ENCODE measurements around the gene CDCA7L. TPM values are rescaled to one million over a fixed set of nuclear protein-coding genes. Genes with fewer than 3 reads are reported as not detected.

CDCA7L gene
- total RNA-seq, 6 donors from 2014 or later: 30.5 to 63.6 (median 39.1) TPM

- H3K27me3 ChIP-seq: no peaks in the 10 kb centered on the region
- ATAC-seq (ENCODE audit: low FRiP score in 2 of 2) (no peak), DNase-seq (peak in 1 of 2 donors; percentile 33)
- TF ChIP-seq POLR2AphosphoS5 (IDR thresholded peaks at IDR 0.05) (no peak), CTCF (IDR thresholded peaks at IDR 0.05) (no peak), EP300 (IDR thresholded peaks at IDR 0.05) (no peak), POLR2A (IDR thresholded peaks at IDR 0.05) (no peak)
- 39 to 63% methylated on average over 8 of the region's 8 CpGs for WGBS, 2 donors
- no peak overlapping the region for H3K27ac ChIP-seq
- no peaks in the 10 kb centered on the region for H3K36me3 ChIP-seq
- H3K4me1 ChIP-seq: no peaks in the 10 kb centered on the region
- no peak overlapping the region for H3K4me3 ChIP-seq
- H3K9me3 ChIP-seq: no peaks in the 10 kb centered on the region
Measured at GRCh38 chr7:21967598-21968003, 21.9 kb upstream of the CDCA7L start.

DNA sequence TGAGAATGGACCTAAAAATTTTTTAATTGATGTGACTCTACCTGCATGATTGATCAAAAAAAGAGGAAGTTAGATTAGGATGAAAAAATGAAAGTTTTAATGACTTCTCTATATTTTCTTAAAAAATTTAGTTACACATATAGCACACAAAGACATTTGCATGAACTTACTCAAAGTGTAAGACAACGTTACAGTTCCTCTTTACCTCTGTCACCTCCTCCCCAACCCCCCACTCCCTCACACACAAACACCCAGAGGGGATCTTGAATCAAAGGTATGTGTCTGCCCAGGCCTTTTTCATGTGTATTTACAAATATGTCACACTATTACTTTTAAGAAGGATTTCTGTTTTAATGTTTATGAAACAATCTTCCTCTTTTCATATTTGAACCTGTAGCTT is 20.6 kb upstream of the CDCA7L start:
- DNase-seq: no peak
- ATAC-seq (ENCODE audit: low FRiP score in 2 of 2): no peak
- Histone ChIP-seq H3K9me3 (no peaks in the 10 kb centered on the region), H3K4me1 (no peaks in the 10 kb centered on the region), H3K27me3 (no peaks in the 10 kb centered on the region), H3K27ac (no peak overlapping the region), H3K4me3 (no peak overlapping the region), H3K36me3 (no peaks in the 10 kb centered on the region)
- no peak for TF ChIP-seq POLR2A (IDR thresholded peaks at IDR 0.05)
- no peak for TF ChIP-seq EP300 (IDR thresholded peaks at IDR 0.05)
- TF ChIP-seq CTCF (IDR thresholded peaks at IDR 0.05): no peak
- no peak for TF ChIP-seq POLR2AphosphoS5 (IDR thresholded peaks at IDR 0.05)
- 55 to 66% methylated on average over 1 of the region's 1 CpG for WGBS, 2 donors

GRCh38 chr7:21965291-21965690 is 19.6 kb upstream of the CDCA7L start:
- Histone ChIP-seq H3K36me3 (no peaks in the 10 kb centered on the region), H3K27ac (no peak overlapping the region), H3K4me1 (no peaks in the 10 kb centered on the region), H3K4me3 (no peak overlapping the region), H3K9me3 (no peaks in the 10 kb centered on the region), H3K27me3 (no peaks in the 10 kb centered on the region)
- no peak for ATAC-seq (ENCODE audit: low FRiP score in 2 of 2)
- DNase-seq: no peak
- no peak for TF ChIP-seq EP300 (IDR thresholded peaks at IDR 0.05)
- TF ChIP-seq CTCF (IDR thresholded peaks at IDR 0.05): no peak
- no peak for TF ChIP-seq POLR2AphosphoS5 (IDR thresholded peaks at IDR 0.05)
- no peak for TF ChIP-seq POLR2A (IDR thresholded peaks at IDR 0.05)
- 55 to 75% methylated on average over 1 of the region's 1 CpG for WGBS, 2 donors

- ATAC-seq (ENCODE audit: low FRiP score in 2 of 2): no peak
- no peaks in the 10 kb centered on the region for H3K4me1 ChIP-seq
- TF ChIP-seq POLR2AphosphoS5 (IDR thresholded peaks at IDR 0.05) (no peak), EP300 (IDR thresholded peaks at IDR 0.05) (no peak), POLR2A (IDR thresholded peaks at IDR 0.05) (no peak), CTCF (IDR thresholded peaks at IDR 0.05) (no peak)
- H3K27ac ChIP-seq: no peak overlapping the region
- no peak overlapping the region for H3K4me3 ChIP-seq
- H3K27me3 ChIP-seq: no peaks in the 10 kb centered on the region
- 84 to 92% methylated on average over 9 of the region's 9 CpGs for WGBS, 2 donors
- no peaks in the 10 kb centered on the region for H3K9me3 ChIP-seq
- DNase-seq: no peak
- H3K36me3 ChIP-seq: no peaks in the 10 kb centered on the region
Measured at GRCh38 chr7:21962677-21963076, 17.0 kb upstream of the CDCA7L start.

DNA sequence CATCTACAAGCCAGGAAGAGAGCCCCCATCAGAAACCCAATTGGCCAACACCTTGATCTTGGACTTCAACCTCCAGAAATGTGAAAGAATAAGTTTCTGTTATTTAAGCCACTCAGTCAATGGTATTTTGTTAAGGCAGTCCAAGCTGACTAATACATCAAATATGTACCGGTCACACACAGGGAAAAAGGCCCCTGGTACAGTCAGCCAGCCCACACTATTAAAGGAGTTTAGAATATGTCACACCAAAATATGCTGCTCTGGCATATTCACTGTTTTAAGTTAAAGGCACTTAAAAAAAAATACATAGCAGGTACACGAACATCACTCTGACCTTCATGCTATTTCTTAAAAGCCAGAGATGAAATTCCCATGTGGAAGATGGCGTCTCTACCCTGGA is 15.2 kb upstream of the CDCA7L start:
- no peaks in the 10 kb centered on the region for H3K27me3 ChIP-seq
- H3K4me1 ChIP-seq: no peaks in the 10 kb centered on the region
- DNase-seq (no peak), ATAC-seq (ENCODE audit: low FRiP score in 2 of 2) (no peak)
- no peak overlapping the region for H3K27ac ChIP-seq
- H3K9me3 ChIP-seq: no peaks in the 10 kb centered on the region
- H3K4me3 ChIP-seq: no peak overlapping the region
- no peaks in the 10 kb centered on the region for H3K36me3 ChIP-seq
- no peak for TF ChIP-seq CTCF (IDR thresholded peaks at IDR 0.05)
- TF ChIP-seq EP300 (IDR thresholded peaks at IDR 0.05): no peak
- WGBS, 2 donors: 87 to 94% methylated on average over 3 of the region's 3 CpGs
